Measurements from ENCODE around the gene SPATA16. TPM values are rescaled to one million over a fixed set of nuclear protein-coding genes. Genes with fewer than 3 reads are reported as not detected.

SPATA16 gene
- total and polyA plus RNA-seq, 2 donors (not counting 1 experiment from before 2014, with no cell fraction given) = not detected

- Mint-ChIP-seq H3K9me3 (ENCODE audit: insufficient read depth) (no peaks in the 10 kb centered on the region), H3K4me1 (no peaks in the 10 kb centered on the region)
- intact Hi-C loops (cut with micrococcal nuclease) = no loop called here
Measured at GRCh38 chr3:173008978-173009377, 132.1 kb downstream of the SPATA16 start.

More at GRCh38 chr3:173008978-173009377, 132.1 kb downstream of the SPATA16 start:
- Histone ChIP-seq H3K9me3 (ENCODE audit: control extremely low read depth in 1 of 3, control insufficient read depth in 2 of 3, insufficient read depth in 1 of 3, low read length in 2 of 3) (peaks cover 0 to 7% (median 0%) of the 10 kb centered on the region in 3 donors), H3K36me3 (replicated peaks in 1 of 2; ENCODE audit: control extremely low read depth in 1 of 2, control insufficient read depth in 1 of 2, extremely low read depth in 1 of 2, insufficient read depth in 2 of 2, low read length in 1 of 2) (no peaks in the 10 kb centered on the region), H2AFZ (ENCODE audit: insufficient read depth, low read depth, low read length, poor library complexity, severe bottlenecking) (no peak overlapping the region), H3K4me3 (ENCODE audit: control extremely low read depth in 1 of 5, extremely low read depth in 1 of 5, insufficient read depth in 1 of 5, low read depth in 2 of 5, low read length in 4 of 5) (no peak overlapping the region), H3K79me2 (ENCODE audit: control insufficient read depth, insufficient read depth, low read length) (no peaks in the 10 kb centered on the region), H3K27me3 (replicated peaks in 1 of 4; ENCODE audit: control extremely low read depth in 1 of 4, control insufficient read depth in 3 of 4, insufficient read depth in 4 of 4, low read length in 3 of 4) (no peaks in the 10 kb centered on the region), H3K9ac (ENCODE audit: low read length) (no peak overlapping the region), H3K4me2 (replicated peaks; ENCODE audit: low read depth, low read length, poor library complexity, severe bottlenecking) (no peak overlapping the region), H3K4me1 (ENCODE audit: control insufficient read depth in 2 of 2, insufficient read depth in 2 of 2, low read length in 2 of 2) (no peaks in the 10 kb centered on the region), H3K27ac (ENCODE audit: low read length in 2 of 2) (no peak overlapping the region), H4K20me1 (ENCODE audit: control insufficient read depth, insufficient read depth, low read length, poor library complexity, severe bottlenecking) (no peaks in the 10 kb centered on the region)
- ATAC-seq (ENCODE audit: low read depth) (no peak), DNase-seq (no peak)
- H3K4me3 Mint-ChIP-seq = no peak overlapping the region
- TF ChIP-seq CTCF (IDR thresholded peaks at IDR 0.05) = no peak
- TF ChIP-seq EZH2 (IDR thresholded peaks at IDR 0.05; ENCODE audit: borderline replicate concordance, insufficient read depth, low read depth, low read length, poor library complexity, severe bottlenecking) = no peak
- ChIA-PET POLR2A (no interaction called here), CTCF (no interaction called here)
- no peaks in the 10 kb centered on the region for H3K27me3 Mint-ChIP-seq
- no peak overlapping the region for H3K27ac Mint-ChIP-seq
- 100% methylated on average over 2 of the region's 3 CpGs for WGBS (ENCODE audit: insufficient coverage)

Data from B cell (primary cell).